ENCODE results near the gene CBARP. TPM values are rescaled to one million over a fixed set of nuclear protein-coding genes. Genes with fewer than 3 reads are reported as not detected.

The CBARP gene
- total and polyA plus RNA-seq, 2 of the 13 experiments (the other 11 are each of a cell fraction or from before 2014, with no cell fraction given) = 1.2 to 1.4 TPM

- TF ChIP-seq NONO (IDR thresholded peaks at IDR 0.05) (no peak), NONO (CRISPR knock-in tag; conservative IDR thresholded peaks at IDR 0.05) (no peak), SALL1 (CRISPR knock-in tag; IDR thresholded peaks at IDR 0.05) (no peak), ZNF501 (CRISPR knock-in tag; IDR thresholded peaks at IDR 0.05) (no peak), PCBP1 (IDR thresholded peaks at IDR 0.05; ENCODE audit: borderline replicate concordance, low read depth, low read length) (no peak), ZNF841 (CRISPR knock-in tag; IDR thresholded peaks at IDR 0.05; ENCODE audit: borderline replicate concordance) (no peak), ZNF484 (CRISPR knock-in tag; IDR thresholded peaks at IDR 0.05; ENCODE audit: borderline replicate concordance, low read depth) (no peak), KDM4B (CRISPR knock-in tag; IDR thresholded peaks at IDR 0.05) (no peak), KMT2B (CRISPR knock-in tag; IDR thresholded peaks at IDR 0.05) (no peak), HMG20A (CRISPR knock-in tag; IDR thresholded peaks at IDR 0.05; ENCODE audit: borderline replicate concordance) (no peak), SIN3A (IDR thresholded peaks at IDR 0.05; ENCODE audit: borderline replicate concordance, low read depth, low read length) (no peak), MAFG (CRISPR knock-in tag; IDR thresholded peaks at IDR 0.05) (no peak), NKX3-1 (CRISPR knock-in tag; IDR thresholded peaks at IDR 0.05) (no peak), ZFP36L2 (CRISPR knock-in tag; IDR thresholded peaks at IDR 0.05) (no peak), TAF15 (IDR thresholded peaks at IDR 0.05; ENCODE audit: low read depth, low read length, poor library complexity, severe bottlenecking) (no peak), U2AF1 (optimal IDR thresholded peaks at IDR 0.05; ENCODE audit: low read depth, low read length) (no peak), ZNF251 (CRISPR knock-in tag; IDR thresholded peaks at IDR 0.05) (no peak), ZNF546 (CRISPR knock-in tag; conservative IDR thresholded peaks at IDR 0.05) (0 out of 2 replicates have a peak, but pooled peaks have one; percentile 30), ZFX (CRISPR knock-in tag; IDR thresholded peaks at IDR 0.05; ENCODE audit: low read depth) (peak; percentile 47; the same call in 1 of the 2 replicates), KAT8 (CRISPR knock-in tag; IDR thresholded peaks at IDR 0.05) (no peak), ZNF749 (CRISPR knock-in tag; IDR thresholded peaks at IDR 0.05; ENCODE audit: borderline replicate concordance) (no peak)
- TF ChIP-seq, protein P1, sequence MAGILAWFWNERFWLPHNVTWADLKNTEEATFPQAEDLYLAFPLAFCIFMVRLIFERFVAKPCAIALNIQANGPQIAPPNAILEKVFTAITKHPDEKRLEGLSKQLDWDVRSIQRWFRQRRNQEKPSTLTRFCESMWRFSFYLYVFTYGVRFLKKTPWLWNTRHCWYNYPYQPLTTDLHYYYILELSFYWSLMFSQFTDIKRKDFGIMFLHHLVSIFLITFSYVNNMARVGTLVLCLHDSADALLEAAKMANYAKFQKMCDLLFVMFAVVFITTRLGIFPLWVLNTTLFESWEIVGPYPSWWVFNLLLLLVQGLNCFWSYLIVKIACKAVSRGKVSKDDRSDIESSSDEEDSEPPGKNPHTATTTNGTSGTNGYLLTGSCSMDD (CRISPR knock-in tag; IDR thresholded peaks at IDR 0.05) = no peak
- TF ChIP-seq, protein P2, sequence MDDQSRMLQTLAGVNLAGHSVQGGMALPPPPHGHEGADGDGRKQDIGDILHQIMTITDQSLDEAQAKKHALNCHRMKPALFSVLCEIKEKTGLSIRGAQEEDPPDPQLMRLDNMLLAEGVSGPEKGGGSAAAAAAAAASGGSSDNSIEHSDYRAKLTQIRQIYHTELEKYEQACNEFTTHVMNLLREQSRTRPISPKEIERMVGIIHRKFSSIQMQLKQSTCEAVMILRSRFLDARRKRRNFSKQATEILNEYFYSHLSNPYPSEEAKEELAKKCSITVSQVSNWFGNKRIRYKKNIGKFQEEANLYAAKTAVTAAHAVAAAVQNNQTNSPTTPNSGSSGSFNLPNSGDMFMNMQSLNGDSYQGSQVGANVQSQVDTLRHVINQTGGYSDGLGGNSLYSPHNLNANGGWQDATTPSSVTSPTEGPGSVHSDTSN (CRISPR knock-in tag; IDR thresholded peaks at IDR 0.05; ENCODE audit: borderline replicate concordance) = no peak
Observed at GRCh38 chr19:1239796-1240737, 2.3 kb upstream of the CBARP start (continued).
